ENCODE measurements around the gene GTPBP4. TPM values are rescaled to one million over a fixed set of nuclear protein-coding genes. Genes with fewer than 3 reads are reported as not detected.

Gene GTPBP4
- total and polyA plus RNA-seq, 2 of the 8 experiments (the other 6 are each of a cell fraction or from before 2014, with no cell fraction given): 16.9 to 98.1 TPM

- TF ChIP-seq MAFK (IDR thresholded peaks at IDR 0.05; ENCODE audit: low read depth, low read length) (no peak), CHD7 (IDR thresholded peaks at IDR 0.05; ENCODE audit: insufficient replicate concordance, low read length) (no peak), RFX5 (IDR thresholded peaks at IDR 0.05; ENCODE audit: borderline replicate concordance, low read depth, low read length) (no peak), KDM4A (IDR thresholded peaks at IDR 0.05; ENCODE audit: low read depth, low read length, severe bottlenecking) (peak; percentile 4), POLR2AphosphoS5 (IDR thresholded peaks at IDR 0.05; ENCODE audit: low read depth, low read length) (no peak), ZNF274 (IDR thresholded peaks at IDR 0.05; ENCODE audit: borderline replicate concordance, extremely low read depth, low read length) (no peak), CBX5 (IDR thresholded peaks at IDR 0.05; ENCODE audit: low read depth, low read length) (no peak), HDAC2 (IDR thresholded peaks at IDR 0.05; ENCODE audit: borderline replicate concordance in 1 of 2, low read depth in 2 of 2, low read length in 2 of 2) (peak in 1 of 2 experiments; percentile 20; a peak in 1 of 4 replicates), YY1 (IDR thresholded peaks at IDR 0.05; ENCODE audit: low read depth, low read length) (no peak)
Measured at GRCh38 chr10:1049425-1049958, 61.3 kb downstream of the GTPBP4 start (continued).

Data from H1 (cell line).